GM23338 (cell line): Measurements from ENCODE around the gene KRT25. TPM values are rescaled to one million over a fixed set of nuclear protein-coding genes. Genes with fewer than 3 reads are reported as not detected.

ENCODE experiments used
- ATAC-seq: fragments of 200-7000 bp; cut with Tn5 transposase; 3 replicates; pipeline ENCODE4 v1.9.1; 2020
- DNase-seq: peaks from one replicate; pipeline ENCODE4 v3.0.0-alpha.2; 2015; ENCODE audit warnings: low spot score
- H2AFZ ChIP-seq: fragments of 200-600 bp; sonication (generic); 2 replicates; pipeline ENCODE4 v1.8.0; 2016; ENCODE audit warnings: antibody characterized with exemption, mild to moderate bottlenecking, moderate library complexity
- H3F3A ChIP-seq: fragments of 200-600 bp; sonication (generic); replicated peaks from 2 replicates; pipeline ENCODE4 v1.8.0; 2017; ENCODE audit warnings: antibody characterized with exemption, mixed run types, low read depth
- H3K27ac ChIP-seq: fragments of 200-600 bp; sonication (generic); 2 replicates; pipeline ENCODE4 v1.6.1; 2016; ENCODE audit warnings: low read depth
- H3K27me3 ChIP-seq: fragments of 200-600 bp; sonication (generic); 2 replicates; pipeline ENCODE4 v1.8.0; 2016; ENCODE audit warnings: mild to moderate bottlenecking, mixed run types, moderate library complexity; ENCODE audit not compliant: insufficient read depth
- H3K36me3 ChIP-seq: fragments of 200-600 bp; sonication (generic); 2 replicates; pipeline ENCODE4 v1.8.0; 2016; ENCODE audit warnings: mild to moderate bottlenecking; ENCODE audit not compliant: insufficient read depth
- H3K4me1 ChIP-seq: fragments of 200-600 bp; sonication (generic); 2 replicates; pipeline ENCODE4 v1.8.0; 2016; ENCODE audit warnings: mild to moderate bottlenecking, moderate library complexity; ENCODE audit not compliant: insufficient read depth
- H3K4me2 ChIP-seq: fragments of 200-600 bp; sonication (generic); 2 replicates; pipeline ENCODE4 v1.7.1; 2017; ENCODE audit warnings: mixed run types
- H3K4me3 ChIP-seq: fragments of 200-600 bp; sonication (generic); 2 replicates; pipeline ENCODE4 v1.6.1; 2016; ENCODE audit warnings: mixed run types
- H3K79me2 ChIP-seq: fragments of 200-600 bp; sonication (generic); replicated peaks from 2 replicates; pipeline ENCODE4 v1.8.0; 2017; ENCODE audit warnings: mild to moderate bottlenecking; ENCODE audit not compliant: insufficient read depth
- H3K9me2 ChIP-seq: fragments of 200-600 bp; sonication (generic); 2 replicates; pipeline ENCODE4 v1.8.0; 2017; ENCODE audit not compliant: insufficient read depth
- H4K20me1 ChIP-seq: fragments of 200-600 bp; sonication (generic); replicated peaks from 2 replicates; pipeline ENCODE4 v1.8.0; 2017; ENCODE audit warnings: mild to moderate bottlenecking; ENCODE audit not compliant: insufficient read depth
- H3K27ac Mint-ChIP-seq: 2 replicates; pipeline ENCODE4 v1.8.0; 2020; ENCODE audit warnings: inconsistent platforms, mild to moderate bottlenecking, moderate library complexity, mixed read lengths
- H3K27me3 Mint-ChIP-seq: 3 replicates; pipeline ENCODE4 v1.8.0; 2022; ENCODE audit warnings: low read depth, mild to moderate bottlenecking, moderate library complexity, mixed read lengths, inconsistent platforms; ENCODE audit not compliant: insufficient read depth, poor library complexity
- H3K36me3 Mint-ChIP-seq: 3 replicates; pipeline ENCODE4 v1.8.0; 2021; ENCODE audit warnings: low read depth, mild to moderate bottlenecking, inconsistent platforms, moderate library complexity, mixed read lengths
- H3K4me1 Mint-ChIP-seq: 3 replicates; pipeline ENCODE4 v1.8.0; 2020; ENCODE audit warnings: mild to moderate bottlenecking, inconsistent platforms, mixed read lengths
- H3K4me3 Mint-ChIP-seq: 3 replicates; pipeline ENCODE4 v1.8.0; 2021; ENCODE audit warnings: moderate library complexity, mild to moderate bottlenecking, inconsistent platforms, mixed read lengths
- H3K9me3 Mint-ChIP-seq: 3 replicates; pipeline ENCODE4 v1.8.0; 2020; ENCODE audit warnings: moderate library complexity, mild to moderate bottlenecking, inconsistent platforms, mixed read lengths
- CREB1 ChIP-seq: fragments of 250-450 bp; sonication (Bioruptor Pico); IDR thresholded peaks from 2 replicates; pipeline ENCODE4 v1.5.0; 2020; ENCODE audit warnings: low read depth, mild to moderate bottlenecking, moderate library complexity
- EZH2phosphoT487 ChIP-seq: fragments of 200-600 bp; sonication (generic); IDR thresholded peaks from one replicate; pipeline ENCODE4 v1.8.1; 2018; ENCODE audit warnings: antibody characterized with exemption; ENCODE audit not compliant: unreplicated experiment
- NANOG ChIP-seq: IDR thresholded peaks from 2 replicates; pipeline ENCODE4 v1.6.1; 2016; ENCODE audit warnings: antibody characterized with exemption, borderline replicate concordance
- STAT1 ChIP-seq: IDR thresholded peaks from one replicate; pipeline ENCODE4 v1.6.1; 2016; ENCODE audit warnings: antibody characterized with exemption; ENCODE audit not compliant: unreplicated experiment
- polyA plus RNA-seq: library from polyadenylated mRNA; unstranded; fragments of >200 nt; fragmentation: Nextera tagmentation; extraction: Ambion mirVana; gene quantifications from 2 replicates; pipeline ENCODE4 v1.2.1, GENCODE V29; 2016
- total RNA-seq: library from RNA; depleted of rRNA; stranded (reverse); fragments of >200 nt; shearing (Covaris generic); gene quantifications from 2 replicates; pipeline ENCODE4 v1.2.3, GENCODE V29; 2014
- TF ChIP-seq, protein P1 (sequence below): IDR thresholded peaks from one replicate; pipeline ENCODE4 v1.6.1; 2018; ENCODE audit warnings: antibody characterized with exemption; ENCODE audit not compliant: unreplicated experiment
- TF ChIP-seq, protein P2 (sequence below): fragments of 250-450 bp; sonication (Bioruptor Pico); IDR thresholded peaks from 2 replicates; pipeline ENCODE4 v1.5.0; 2020; ENCODE audit warnings: mild to moderate bottlenecking, moderate library complexity
- TF ChIP-seq, protein P3 (sequence below), 2 experiments: fragments of 200-600 bp in 1 of 2; sonication (generic) in 1 of 2; conservative IDR thresholded peaks; 2 replicates each; pipeline versions ENCODE4 v1.5.1 to v1.6.1; 2016 to 2017; ENCODE audit warnings: antibody characterized with exemption in 2 of 2, low read depth in 2 of 2, mild to moderate bottlenecking in 2 of 2, moderate library complexity in 1 of 2

KRT25 gene
- total and polyA plus RNA-seq, 2 experiments from 2014 or later, result not detected

DNA sequence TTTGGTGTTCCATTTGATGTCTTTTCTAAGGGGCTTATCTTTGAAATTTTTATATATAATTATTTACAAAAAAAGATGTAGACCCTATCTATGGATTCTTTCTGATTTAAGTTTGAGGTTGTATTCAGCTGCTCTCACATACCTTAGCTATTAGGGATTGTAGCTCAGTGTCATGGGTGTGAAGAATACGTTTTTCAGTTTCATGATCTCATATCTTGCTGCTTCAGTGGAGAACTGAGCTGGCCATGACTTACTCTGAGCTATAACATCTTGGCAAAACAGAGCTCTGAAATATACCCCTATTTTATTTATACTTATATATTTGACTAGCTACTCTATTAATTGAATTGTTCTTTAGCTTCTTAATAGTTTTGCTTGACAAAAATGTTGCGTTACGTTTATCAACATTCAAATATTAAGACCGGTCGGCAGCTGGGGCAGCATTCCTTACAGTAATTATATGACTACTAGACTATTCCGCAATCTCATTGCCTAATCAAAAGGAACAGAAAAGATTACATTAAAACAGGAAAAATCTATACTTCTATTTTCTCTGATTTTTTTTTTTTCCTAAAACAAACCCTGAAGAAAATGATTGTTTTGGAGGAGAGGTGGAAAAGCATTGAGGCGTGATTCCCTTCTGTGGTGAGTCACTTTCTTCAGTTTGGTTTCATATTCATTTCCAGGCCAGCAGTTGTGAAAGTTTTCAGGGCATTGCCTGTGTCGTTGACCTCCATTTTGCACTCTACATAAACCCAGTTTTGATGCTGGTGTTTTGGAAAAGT lies 27.5 kb downstream of the KRT25 start:
- no peak for TF ChIP-seq CREB1 (CRISPR knock-in tag)
- TF ChIP-seq, protein P1, sequence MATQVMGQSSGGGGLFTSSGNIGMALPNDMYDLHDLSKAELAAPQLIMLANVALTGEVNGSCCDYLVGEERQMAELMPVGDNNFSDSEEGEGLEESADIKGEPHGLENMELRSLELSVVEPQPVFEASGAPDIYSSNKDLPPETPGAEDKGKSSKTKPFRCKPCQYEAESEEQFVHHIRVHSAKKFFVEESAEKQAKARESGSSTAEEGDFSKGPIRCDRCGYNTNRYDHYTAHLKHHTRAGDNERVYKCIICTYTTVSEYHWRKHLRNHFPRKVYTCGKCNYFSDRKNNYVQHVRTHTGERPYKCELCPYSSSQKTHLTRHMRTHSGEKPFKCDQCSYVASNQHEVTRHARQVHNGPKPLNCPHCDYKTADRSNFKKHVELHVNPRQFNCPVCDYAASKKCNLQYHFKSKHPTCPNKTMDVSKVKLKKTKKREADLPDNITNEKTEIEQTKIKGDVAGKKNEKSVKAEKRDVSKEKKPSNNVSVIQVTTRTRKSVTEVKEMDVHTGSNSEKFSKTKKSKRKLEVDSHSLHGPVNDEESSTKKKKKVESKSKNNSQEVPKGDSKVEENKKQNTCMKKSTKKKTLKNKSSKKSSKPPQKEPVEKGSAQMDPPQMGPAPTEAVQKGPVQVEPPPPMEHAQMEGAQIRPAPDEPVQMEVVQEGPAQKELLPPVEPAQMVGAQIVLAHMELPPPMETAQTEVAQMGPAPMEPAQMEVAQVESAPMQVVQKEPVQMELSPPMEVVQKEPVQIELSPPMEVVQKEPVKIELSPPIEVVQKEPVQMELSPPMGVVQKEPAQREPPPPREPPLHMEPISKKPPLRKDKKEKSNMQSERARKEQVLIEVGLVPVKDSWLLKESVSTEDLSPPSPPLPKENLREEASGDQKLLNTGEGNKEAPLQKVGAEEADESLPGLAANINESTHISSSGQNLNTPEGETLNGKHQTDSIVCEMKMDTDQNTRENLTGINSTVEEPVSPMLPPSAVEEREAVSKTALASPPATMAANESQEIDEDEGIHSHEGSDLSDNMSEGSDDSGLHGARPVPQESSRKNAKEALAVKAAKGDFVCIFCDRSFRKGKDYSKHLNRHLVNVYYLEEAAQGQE, result no peak
- TF ChIP-seq EZH2phosphoT487, result no peak
- no peak for TF ChIP-seq STAT1
- no peak for TF ChIP-seq NANOG
- TF ChIP-seq, protein P2, sequence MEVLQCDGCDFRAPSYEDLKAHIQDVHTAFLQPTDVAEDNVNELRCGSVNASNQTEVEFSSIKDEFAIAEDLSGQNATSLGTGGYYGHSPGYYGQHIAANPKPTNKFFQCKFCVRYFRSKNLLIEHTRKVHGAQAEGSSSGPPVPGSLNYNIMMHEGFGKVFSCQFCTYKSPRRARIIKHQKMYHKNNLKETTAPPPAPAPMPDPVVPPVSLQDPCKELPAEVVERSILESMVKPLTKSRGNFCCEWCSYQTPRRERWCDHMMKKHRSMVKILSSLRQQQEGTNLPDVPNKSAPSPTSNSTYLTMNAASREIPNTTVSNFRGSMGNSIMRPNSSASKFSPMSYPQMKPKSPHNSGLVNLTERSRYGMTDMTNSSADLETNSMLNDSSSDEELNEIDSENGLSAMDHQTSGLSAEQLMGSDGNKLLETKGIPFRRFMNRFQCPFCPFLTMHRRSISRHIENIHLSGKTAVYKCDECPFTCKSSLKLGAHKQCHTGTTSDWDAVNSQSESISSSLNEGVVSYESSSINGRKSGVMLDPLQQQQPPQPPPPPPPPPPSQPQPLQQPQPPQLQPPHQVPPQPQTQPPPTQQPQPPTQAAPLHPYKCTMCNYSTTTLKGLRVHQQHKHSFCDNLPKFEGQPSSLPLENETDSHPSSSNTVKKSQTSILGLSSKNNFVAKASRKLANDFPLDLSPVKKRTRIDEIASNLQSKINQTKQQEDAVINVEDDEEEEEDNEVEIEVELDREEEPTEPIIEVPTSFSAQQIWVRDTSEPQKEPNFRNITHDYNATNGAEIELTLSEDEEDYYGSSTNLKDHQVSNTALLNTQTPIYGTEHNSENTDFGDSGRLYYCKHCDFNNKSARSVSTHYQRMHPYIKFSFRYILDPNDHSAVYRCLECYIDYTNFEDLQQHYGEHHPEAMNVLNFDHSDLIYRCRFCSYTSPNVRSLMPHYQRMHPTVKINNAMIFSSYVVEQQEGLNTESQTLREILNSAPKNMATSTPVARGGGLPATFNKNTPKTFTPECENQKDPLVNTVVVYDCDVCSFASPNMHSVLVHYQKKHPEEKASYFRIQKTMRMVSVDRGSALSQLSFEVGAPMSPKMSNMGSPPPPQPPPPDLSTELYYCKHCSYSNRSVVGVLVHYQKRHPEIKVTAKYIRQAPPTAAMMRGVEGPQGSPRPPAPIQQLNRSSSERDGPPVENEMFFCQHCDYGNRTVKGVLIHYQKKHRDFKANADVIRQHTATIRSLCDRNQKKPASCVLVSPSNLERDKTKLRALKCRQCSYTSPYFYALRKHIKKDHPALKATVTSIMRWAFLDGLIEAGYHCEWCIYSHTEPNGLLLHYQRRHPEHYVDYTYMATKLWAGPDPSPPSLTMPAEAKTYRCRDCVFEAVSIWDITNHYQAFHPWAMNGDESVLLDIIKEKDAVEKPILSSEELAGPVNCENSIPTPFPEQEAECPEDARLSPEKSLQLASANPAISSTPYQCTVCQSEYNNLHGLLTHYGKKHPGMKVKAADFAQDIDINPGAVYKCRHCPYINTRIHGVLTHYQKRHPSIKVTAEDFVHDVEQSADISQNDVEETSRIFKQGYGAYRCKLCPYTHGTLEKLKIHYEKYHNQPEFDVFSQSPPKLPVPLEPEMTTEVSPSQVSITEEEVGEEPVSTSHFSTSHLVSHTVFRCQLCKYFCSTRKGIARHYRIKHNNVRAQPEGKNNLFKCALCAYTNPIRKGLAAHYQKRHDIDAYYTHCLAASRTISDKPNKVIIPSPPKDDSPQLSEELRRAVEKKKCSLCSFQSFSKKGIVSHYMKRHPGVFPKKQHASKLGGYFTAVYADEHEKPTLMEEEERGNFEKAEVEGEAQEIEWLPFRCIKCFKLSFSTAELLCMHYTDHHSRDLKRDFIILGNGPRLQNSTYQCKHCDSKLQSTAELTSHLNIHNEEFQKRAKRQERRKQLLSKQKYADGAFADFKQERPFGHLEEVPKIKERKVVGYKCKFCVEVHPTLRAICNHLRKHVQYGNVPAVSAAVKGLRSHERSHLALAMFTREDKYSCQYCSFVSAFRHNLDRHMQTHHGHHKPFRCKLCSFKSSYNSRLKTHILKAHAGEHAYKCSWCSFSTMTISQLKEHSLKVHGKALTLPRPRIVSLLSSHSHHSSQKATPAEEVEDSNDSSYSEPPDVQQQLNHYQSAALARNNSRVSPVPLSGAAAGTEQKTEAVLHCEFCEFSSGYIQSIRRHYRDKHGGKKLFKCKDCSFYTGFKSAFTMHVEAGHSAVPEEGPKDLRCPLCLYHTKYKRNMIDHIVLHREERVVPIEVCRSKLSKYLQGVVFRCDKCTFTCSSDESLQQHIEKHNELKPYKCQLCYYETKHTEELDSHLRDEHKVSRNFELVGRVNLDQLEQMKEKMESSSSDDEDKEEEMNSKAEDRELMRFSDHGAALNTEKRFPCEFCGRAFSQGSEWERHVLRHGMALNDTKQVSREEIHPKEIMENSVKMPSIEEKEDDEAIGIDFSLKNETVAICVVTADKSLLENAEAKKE (CRISPR knock-in tag), result no peak
- TF ChIP-seq, protein P3, sequence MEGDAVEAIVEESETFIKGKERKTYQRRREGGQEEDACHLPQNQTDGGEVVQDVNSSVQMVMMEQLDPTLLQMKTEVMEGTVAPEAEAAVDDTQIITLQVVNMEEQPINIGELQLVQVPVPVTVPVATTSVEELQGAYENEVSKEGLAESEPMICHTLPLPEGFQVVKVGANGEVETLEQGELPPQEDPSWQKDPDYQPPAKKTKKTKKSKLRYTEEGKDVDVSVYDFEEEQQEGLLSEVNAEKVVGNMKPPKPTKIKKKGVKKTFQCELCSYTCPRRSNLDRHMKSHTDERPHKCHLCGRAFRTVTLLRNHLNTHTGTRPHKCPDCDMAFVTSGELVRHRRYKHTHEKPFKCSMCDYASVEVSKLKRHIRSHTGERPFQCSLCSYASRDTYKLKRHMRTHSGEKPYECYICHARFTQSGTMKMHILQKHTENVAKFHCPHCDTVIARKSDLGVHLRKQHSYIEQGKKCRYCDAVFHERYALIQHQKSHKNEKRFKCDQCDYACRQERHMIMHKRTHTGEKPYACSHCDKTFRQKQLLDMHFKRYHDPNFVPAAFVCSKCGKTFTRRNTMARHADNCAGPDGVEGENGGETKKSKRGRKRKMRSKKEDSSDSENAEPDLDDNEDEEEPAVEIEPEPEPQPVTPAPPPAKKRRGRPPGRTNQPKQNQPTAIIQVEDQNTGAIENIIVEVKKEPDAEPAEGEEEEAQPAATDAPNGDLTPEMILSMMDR (conservative IDR thresholded peaks at IDR 0.05; ENCODE audit: low read depth in 2 of 2), result no peak
- Histone ChIP-seq H3K27ac (no peak overlapping the region), H3K4me1 (no peaks in the 10 kb centered on the region), H3K4me3 (no peak overlapping the region), H3K27me3 (no peaks in the 10 kb centered on the region), H2AFZ (no peak overlapping the region), H3K4me2 (no peak overlapping the region), H3K36me3 (no peaks in the 10 kb centered on the region), H3K9me2 (peaks cover 4% of the 10 kb centered on the region; the same call in 1 of the 2 replicates), H3K79me2 (no peaks in the 10 kb centered on the region), H4K20me1 (no peaks in the 10 kb centered on the region), H3F3A (no peaks in the 10 kb centered on the region)
- Mint-ChIP-seq H3K36me3 (no peaks in the 10 kb centered on the region), H3K27me3 (peaks cover 2% of the 10 kb centered on the region), H3K4me3 (no peak overlapping the region), H3K27ac (no peak overlapping the region), H3K4me1 (no peaks in the 10 kb centered on the region), H3K9me3 (no peaks in the 10 kb centered on the region)
- ATAC-seq (no peak), DNase-seq (no peak)
